GM19240 (cell line): ENCODE results near the gene RFWD3.
"Not testable (repeated sequence)": the region's sequence is repeated elsewhere in the genome, so short reads cannot be mapped to it uniquely, and the experiment has no call there.

ENCODE experiments used
- DNase-seq: peaks from one replicate; pipeline ENCODE4 v3.0.0; 2011; ENCODE audit warnings: low spot score; ENCODE audit not compliant: insufficient read length

The RFWD3 gene, protein sequence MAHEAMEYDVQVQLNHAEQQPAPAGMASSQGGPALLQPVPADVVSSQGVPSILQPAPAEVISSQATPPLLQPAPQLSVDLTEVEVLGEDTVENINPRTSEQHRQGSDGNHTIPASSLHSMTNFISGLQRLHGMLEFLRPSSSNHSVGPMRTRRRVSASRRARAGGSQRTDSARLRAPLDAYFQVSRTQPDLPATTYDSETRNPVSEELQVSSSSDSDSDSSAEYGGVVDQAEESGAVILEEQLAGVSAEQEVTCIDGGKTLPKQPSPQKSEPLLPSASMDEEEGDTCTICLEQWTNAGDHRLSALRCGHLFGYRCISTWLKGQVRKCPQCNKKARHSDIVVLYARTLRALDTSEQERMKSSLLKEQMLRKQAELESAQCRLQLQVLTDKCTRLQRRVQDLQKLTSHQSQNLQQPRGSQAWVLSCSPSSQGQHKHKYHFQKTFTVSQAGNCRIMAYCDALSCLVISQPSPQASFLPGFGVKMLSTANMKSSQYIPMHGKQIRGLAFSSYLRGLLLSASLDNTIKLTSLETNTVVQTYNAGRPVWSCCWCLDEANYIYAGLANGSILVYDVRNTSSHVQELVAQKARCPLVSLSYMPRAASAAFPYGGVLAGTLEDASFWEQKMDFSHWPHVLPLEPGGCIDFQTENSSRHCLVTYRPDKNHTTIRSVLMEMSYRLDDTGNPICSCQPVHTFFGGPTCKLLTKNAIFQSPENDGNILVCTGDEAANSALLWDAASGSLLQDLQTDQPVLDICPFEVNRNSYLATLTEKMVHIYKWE

GRCh38 chr16:74666425-74667254 is at the start of gene RFWD3:
Gene RFWD3, minus strand, starts transcription at chr16:74666877. Its CDS starts 5,428 bp downstream, at chr16:74661449.
- DNase-seq, result peak; percentile 92

- DNase-seq, result no peak
Measured at GRCh38 chr16:74716355-74716754, 49.7 kb upstream of the RFWD3 start.

- no peak for DNase-seq
Measured at GRCh38 chr16:74713876-74714275, 47.2 kb upstream of the RFWD3 start.

GRCh38 chr16:74713325-74713724 is 46.6 kb upstream of the RFWD3 start:
- no peak for DNase-seq

DNA sequence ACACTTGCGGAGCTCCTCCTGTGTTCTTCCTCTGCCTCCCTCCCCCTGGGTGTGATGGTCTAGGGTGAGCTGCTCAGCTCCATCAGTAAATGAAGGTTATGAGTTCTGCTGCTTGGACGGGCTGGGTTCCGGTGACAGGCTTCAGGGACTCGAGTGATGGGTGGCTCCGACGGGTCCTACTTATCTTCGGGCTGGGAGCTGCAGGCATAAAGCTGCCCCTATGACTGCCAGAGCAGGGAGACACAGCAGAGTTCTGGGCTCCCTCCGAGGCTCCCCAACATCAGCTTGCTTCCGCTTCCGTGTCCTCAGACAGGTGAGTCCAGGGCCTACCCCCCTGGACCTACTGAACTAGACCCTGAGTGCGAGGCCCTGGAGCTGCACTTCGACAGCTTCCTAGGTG is 45.3 kb upstream of the RFWD3 start:
- DNase-seq, result no peak

DNA sequence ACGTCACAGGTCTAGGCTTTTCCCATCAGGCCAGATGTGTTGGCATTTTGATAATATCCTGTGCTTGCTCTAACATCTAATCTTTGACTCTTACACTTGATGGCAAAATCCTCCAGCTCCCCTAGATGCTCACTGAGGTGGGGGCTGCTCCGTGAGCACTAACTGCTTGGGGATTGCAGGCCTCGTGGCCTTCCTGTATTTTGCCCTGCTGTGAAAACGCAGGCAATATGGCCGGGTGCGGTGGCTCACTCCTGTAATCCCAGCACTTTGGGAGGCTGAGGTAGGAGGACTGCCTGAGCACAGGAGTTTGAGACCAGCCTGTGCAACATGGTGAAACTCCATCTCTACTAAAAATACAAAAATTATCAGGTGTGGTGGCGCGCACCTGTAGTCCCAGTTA is 43.7 kb upstream of the RFWD3 start:
- DNase-seq, result no peak

- peak; percentile 74 for DNase-seq
Measured at GRCh38 chr16:74709441-74709877, 42.8 kb upstream of the RFWD3 start.

GRCh38 chr16:74700438-74701225 is 34.0 kb upstream of the RFWD3 start, which contains the start of gene MLKL:
Gene MLKL, minus strand, starts transcription at chr16:74700862. Its CDS starts 5,105 bp downstream, at chr16:74695757.
- DNase-seq, result no peak

- DNase-seq, result peak; percentile 23
Measured at GRCh38 chr16:74700116-74700437, 33.4 kb upstream of the RFWD3 start.

- DNase-seq, result no peak
Measured at GRCh38 chr16:74699666-74700065, 33.0 kb upstream of the RFWD3 start.

GRCh38 chr16:74698222-74698621 is 31.5 kb upstream of the RFWD3 start:
- no peak for DNase-seq

- peak; percentile 71 for DNase-seq
Measured at GRCh38 chr16:74695450-74696422, 29.1 kb upstream of the RFWD3 start.

- no peak for DNase-seq
Measured at GRCh38 chr16:74691093-74691855, 24.6 kb upstream of the RFWD3 start.

DNA sequence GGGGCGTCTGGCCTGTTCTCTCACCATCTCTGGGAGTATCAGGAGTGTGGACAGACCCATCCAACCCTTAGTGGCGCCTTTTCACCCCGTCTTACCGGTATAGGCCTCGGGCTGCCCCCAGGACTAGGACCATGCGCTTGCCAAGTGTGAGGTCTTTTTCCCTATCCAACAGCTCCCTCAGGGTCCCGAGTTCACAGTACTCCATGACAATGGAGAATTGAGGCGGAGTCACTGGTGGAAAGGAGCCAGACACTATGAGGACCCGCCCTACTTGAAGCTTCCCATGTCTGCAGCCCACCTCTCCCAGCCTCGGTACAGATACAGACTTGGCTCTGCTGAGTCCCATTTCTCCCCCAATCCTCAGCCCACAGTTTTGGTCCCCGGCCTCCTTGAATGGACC is 15.9 kb upstream of the RFWD3 start:
- no peak for DNase-seq

DNA sequence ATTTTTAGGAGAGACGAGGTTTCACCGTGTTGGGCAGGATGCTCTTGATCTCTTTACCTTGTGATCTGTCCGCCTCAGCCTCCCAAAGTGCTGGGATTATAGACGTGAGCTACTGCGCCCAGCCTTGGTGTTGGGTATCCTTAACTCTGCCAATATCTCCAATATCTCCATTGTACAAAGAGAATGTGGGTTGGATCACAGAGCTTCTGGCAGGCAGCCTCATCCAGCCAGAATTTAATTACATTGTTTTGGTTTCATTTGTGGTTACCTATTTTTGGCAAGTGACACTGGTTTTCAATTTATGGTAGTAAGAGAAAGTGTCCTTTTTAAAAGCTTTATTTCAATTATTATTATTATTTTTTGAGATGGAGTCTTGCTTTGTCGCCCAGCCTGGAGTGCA is 14.0 kb upstream of the RFWD3 start:
- DNase-seq, result no peak

DNA sequence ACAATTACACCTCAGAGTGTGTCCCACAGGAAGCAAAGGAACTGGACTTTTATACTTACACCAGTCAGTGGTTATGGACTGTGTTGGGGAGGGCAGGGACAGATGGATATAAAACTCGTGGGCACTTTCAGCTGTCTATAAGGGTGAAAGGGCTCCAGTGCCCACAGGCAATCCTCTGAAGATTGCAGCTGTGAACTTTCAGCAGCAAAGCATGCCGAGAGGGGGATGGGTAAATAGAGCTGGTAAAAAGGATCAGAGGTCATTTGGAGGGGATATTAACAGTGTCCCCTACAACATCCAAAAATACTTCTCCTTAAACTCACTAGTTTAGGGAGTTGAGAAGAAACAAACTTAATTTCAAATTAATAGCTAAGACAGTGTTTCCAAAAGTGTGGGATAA is 13.3 kb upstream of the RFWD3 start:
- no peak for DNase-seq

GRCh38 chr16:74677868-74678267 is 11.2 kb upstream of the RFWD3 start:
- DNase-seq, result no peak

- no peak for DNase-seq
Measured at GRCh38 chr16:74673876-74674275, 7.2 kb upstream of the RFWD3 start.

- DNase-seq, result not testable (repeated sequence)
Measured at GRCh38 chr16:74668877-74669276, 2.2 kb upstream of the RFWD3 start.
